Measurements from ENCODE around the gene CRY2.
"Not testable (repeated sequence)": the region's sequence is repeated elsewhere in the genome, so short reads cannot be mapped to it uniquely, and the experiment has no call there.

The CRY2 gene

GRCh38 chr11:45900916-45901617, 53.8 kb downstream of the CRY2 start:
- DNase-seq, result no peak

- DNase-seq, result no peak
Measured at GRCh38 chr11:45901626-45902025, 54.4 kb downstream of the CRY2 start.

- no peak for DNase-seq
Measured at GRCh38 chr11:45902452-45903380, 55.4 kb downstream of the CRY2 start.

GRCh38 chr11:45904309-45904915, 57.1 kb downstream of the CRY2 start:
- DNase-seq, result no peak

- DNase-seq, result no peak
Measured at GRCh38 chr11:45905095-45905494, 57.8 kb downstream of the CRY2 start.

GRCh38 chr11:45905576-45905975, 58.3 kb downstream of the CRY2 start:
- DNase-seq, result not testable (repeated sequence)

- DNase-seq, result no peak
Measured at GRCh38 chr11:45906096-45906682, 58.9 kb downstream of the CRY2 start.

GRCh38 chr11:45906965-45907611, 59.8 kb downstream of the CRY2 start, which contains the start of gene FREY1:
TSS of gene FREY1 (minus strand) at chr11:45907271. CDS start at chr11:45907245, 26 bp downstream.
- DNase-seq, result no peak

GRCh38 chr11:45907911-45908370, 60.7 kb downstream of the CRY2 start:
- DNase-seq, result no peak

GRCh38 chr11:45909594-45910475, 62.6 kb downstream of the CRY2 start:
- no peak for DNase-seq

- no peak for DNase-seq
Measured at GRCh38 chr11:45910623-45911022, 63.3 kb downstream of the CRY2 start.

- no peak for DNase-seq
Measured at GRCh38 chr11:45913514-45913913, 66.2 kb downstream of the CRY2 start.

- DNase-seq, result no peak
Measured at GRCh38 chr11:45913942-45914635, 66.8 kb downstream of the CRY2 start.

- no peak for DNase-seq
Measured at GRCh38 chr11:45915446-45915845, 68.2 kb downstream of the CRY2 start.

GRCh38 chr11:45917286-45917622, 70.0 kb downstream of the CRY2 start:
- DNase-seq, result no peak

GRCh38 chr11:45917623-45918330, 70.5 kb downstream of the CRY2 start, which contains the start of gene PEX16:
TSS of gene PEX16 (minus strand) at chr11:45917877. CDS start at chr11:45917811, 66 bp downstream.
- peak; percentile 98 to 99 for DNase-seq

GRCh38 chr11:45918331-45918941, 71.2 kb downstream of the CRY2 start:
- peak; percentile 54 to 66 for DNase-seq

GRCh38 chr11:45918962-45919675, 71.8 kb downstream of the CRY2 start:
- DNase-seq, result no peak
